ENCODE results near the gene TRIP13.
"Not testable (repeated sequence)": the region's sequence is repeated elsewhere in the genome, so short reads cannot be mapped to it uniquely, and the experiment has no call there.

Gene TRIP13

DNA sequence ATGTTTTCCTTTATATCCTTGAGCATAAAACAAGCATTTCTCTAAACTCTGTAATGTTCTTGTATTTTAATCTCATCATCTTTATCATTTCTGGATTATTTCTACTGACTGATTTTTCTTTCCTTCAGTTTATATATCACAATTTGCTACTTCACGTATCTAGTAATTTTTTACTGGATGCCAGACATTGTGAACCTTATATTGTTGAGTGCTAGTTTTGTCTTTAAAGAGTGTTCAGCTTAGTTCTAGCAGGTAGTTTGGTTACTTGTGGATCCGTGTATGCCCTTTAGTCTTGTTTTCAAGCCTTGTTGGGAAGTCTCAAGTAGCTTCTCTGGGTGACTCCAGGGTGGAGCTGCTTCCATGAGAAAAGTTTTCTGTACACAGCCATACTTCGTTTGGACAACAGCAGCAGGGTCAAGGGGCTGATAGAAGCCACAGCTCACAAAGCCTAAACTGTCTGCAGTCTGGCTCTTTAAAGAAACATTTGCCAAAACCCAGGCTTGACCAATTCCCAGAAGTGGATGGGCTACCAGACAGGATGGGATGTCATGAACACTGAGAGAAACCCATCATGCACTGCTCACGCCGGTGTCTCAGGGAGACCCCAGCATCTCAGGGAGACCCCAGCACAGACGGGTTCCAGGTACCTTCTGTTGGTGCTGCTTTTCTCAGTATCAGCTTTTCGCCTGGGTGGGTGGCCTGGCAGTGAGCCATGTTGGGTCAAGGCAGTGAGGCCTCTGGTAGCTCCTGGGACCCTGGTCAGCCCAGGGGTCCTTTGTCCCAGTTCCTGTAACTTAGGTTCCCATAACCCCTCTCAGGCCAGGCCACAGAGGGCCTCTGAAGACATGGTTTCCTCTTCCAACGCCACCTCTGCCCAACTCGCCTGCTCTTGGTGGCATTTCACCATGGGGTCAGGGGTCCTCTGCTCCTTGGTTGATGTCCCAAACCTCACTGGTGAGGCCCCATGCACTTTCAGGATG lies 29.1 kb downstream of the TRIP13 start:
- DNase-seq (ENCODE audit: insufficient read length, low spot score) (no peak), FAIRE-seq (no peak)
- TF ChIP-seq, protein P1, sequence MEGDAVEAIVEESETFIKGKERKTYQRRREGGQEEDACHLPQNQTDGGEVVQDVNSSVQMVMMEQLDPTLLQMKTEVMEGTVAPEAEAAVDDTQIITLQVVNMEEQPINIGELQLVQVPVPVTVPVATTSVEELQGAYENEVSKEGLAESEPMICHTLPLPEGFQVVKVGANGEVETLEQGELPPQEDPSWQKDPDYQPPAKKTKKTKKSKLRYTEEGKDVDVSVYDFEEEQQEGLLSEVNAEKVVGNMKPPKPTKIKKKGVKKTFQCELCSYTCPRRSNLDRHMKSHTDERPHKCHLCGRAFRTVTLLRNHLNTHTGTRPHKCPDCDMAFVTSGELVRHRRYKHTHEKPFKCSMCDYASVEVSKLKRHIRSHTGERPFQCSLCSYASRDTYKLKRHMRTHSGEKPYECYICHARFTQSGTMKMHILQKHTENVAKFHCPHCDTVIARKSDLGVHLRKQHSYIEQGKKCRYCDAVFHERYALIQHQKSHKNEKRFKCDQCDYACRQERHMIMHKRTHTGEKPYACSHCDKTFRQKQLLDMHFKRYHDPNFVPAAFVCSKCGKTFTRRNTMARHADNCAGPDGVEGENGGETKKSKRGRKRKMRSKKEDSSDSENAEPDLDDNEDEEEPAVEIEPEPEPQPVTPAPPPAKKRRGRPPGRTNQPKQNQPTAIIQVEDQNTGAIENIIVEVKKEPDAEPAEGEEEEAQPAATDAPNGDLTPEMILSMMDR (IDR thresholded peaks at IDR 0.05; ENCODE audit: insufficient read depth, missing control alignments), result no peak

DNA sequence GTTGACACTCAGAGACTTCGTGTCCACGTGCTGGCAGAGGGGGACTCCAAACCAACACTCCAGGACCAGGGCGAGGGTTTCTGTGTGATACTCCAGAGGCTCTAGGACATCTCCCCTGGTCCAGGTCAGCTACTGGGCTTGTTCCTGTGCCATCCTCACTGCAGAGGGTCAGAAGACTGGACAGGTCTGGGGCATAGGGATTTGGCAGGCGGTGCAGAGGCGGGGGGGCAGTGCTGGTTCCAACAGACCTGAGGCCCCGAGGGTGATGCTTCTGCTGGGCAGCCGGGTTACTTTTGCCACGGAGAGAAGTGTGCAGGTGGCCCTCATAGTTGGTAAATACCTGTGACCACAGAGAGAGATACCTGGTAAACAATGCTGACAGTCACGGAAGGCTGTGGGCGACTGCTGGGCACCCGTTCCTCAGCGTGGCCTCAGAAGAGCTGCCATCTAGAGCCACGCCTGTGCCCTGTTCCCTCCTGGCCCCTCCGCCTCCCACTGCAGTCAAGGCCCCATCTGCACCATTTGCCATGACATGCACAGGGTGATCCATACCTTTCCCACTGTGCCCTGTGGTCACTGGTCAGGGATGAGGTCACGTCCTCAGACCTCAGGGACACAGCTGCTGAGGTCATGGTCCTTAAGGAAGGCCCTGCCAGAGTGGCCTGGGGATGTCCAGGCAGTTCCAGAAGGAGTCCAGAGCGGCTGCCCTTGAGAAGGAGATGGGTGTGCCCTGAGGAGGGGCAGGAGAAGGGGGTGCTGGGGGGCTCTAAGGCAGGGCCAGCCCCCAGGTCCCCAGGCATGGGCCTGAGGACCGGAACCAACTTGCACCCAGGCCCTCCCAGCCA lies 30.0 kb downstream of the TRIP13 start:
- FAIRE-seq, result no peak
- no peak for DNase-seq (ENCODE audit: insufficient read length, low spot score)
- TF ChIP-seq, protein P1 (IDR thresholded peaks at IDR 0.05; ENCODE audit: insufficient read depth, missing control alignments), result no peak

DNA sequence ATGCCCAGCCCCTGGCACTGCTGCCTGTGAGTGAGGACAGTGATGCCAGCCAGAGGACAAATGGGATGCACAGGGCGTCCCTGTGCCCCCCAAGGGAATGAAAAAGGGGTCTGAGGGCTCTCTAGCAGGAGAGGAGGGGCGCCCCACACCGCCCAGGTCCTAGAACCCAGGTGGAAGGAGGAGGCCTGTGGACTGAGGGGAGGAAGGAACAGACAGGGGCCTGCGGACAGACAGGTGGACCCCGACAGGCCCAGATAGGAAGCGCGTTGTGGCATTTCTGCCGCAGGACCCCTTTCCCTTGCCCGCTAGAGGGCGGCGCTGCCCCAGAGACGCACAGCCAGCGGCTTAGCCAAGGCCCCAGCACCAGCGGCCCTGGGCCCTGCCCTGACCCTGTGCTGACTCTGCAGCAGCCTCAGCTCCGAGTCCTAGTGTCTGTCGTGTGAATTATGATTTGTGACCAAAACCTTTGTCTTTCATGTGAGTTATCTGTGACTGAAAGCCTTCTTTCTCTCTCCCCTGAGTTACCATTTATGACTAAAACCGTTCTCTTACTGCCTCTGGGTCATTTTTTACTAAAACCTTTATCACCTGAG lies 30.7 kb downstream of the TRIP13 start:
- FAIRE-seq, result no peak
- TF ChIP-seq, protein P1 (IDR thresholded peaks at IDR 0.05; ENCODE audit: insufficient read depth, missing control alignments), result peak; percentile 81
- peak; percentile 86 for DNase-seq (ENCODE audit: insufficient read length, low spot score)

DNA sequence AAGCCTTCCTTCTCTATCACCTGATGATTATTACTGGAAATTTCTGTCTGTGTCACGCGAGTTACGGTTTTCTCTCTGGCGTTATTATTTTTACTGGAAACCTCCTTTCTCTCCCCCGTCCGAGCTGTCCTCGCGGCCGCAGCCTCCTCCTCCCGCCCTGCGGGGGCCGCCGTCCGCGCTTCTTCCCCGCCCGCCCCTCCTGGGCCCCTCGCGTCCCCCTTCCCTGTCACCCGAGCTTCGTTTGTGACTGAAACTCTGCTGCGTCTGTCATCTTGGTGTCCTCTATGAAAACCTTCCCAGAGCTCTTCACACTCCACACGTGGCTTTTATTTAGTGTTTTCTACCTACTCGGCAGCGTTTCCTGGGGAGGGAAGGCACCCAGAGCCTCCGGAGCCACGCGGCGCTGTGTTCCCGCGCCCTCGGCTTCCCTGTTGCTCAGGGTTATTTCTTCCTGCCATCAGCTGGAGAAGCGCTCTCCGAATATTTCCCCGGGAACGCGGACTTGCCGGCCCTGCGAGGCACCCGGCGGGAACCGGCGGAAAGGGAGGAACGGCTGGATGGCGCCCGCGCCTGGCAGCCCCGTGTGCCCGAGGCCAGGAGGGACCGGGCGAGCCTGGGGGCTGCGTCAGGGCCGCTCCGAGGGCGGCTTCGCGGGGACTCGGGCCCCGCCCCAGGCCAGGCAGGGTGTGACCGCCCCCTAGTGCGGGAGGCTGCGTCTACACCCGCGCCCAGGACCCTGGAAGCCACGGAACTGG lies 33.9 kb downstream of the TRIP13 start:
- TF ChIP-seq, protein P1 (IDR thresholded peaks at IDR 0.05; ENCODE audit: insufficient read depth, missing control alignments), result no peak
- FAIRE-seq, result no peak
- no peak for DNase-seq (ENCODE audit: insufficient read length, low spot score)

DNA sequence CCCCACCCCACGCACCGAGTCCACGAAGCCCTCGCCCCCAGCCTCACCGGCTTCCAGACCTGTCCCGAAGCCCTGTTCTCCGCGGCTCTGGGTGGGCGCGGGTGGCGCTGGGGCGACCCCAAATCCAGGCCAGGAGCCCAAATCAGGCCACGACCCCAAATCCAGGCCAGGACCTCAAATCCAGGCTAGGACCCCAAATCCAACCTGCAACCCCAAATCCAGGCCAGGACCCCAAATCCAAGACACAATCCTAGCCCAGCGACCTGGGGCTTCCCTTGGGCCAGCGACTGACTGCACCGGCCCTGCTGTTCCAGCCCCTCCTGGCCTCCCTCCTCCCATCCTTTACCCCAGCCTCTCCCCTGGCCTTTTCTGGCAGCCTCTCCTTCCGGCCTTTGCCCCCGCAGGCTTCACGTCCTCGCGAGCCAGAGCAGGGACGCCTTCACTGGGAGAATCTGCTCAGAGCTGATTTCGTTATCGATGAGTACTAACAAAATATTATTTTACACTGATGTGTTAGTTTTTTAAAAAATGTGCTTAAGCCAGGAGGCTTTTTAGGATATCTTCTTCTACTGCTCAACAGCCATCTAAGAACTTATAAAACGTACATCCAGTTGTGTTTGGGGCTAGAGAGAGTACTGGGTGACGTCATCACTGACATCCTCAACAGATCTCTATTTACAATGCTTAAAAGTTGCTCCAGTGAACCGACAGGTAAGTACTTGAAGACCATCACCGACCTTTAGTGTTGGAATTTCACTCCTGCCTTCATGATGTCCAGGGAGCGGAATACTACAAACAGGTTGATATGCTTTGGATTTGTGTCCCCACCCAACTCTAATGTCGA lies 34.7 kb downstream of the TRIP13 start:
- no peak for DNase-seq (ENCODE audit: insufficient read length, low spot score)
- TF ChIP-seq, protein P1 (IDR thresholded peaks at IDR 0.05; ENCODE audit: insufficient read depth, missing control alignments), result no peak
- no peak for FAIRE-seq

DNA sequence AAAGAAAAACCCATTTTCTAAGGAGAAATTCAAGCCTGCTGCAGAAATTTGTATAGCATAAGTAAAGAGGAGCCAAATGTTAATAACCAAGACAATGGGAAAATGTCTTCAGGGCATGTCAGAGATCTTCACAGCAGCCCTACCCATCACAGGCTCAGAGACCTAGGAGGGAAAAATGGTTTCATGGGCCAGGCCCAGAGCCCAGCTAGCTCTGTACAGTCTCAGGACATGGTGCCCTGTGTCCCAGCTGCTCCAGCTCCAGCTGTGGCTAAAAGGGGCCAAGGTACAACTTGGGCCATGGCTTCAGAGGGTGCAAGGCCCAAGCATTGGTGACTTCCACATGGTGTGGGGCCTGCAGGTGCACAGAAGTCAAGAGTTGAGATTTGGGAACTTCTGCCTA lies 36.5 kb downstream of the TRIP13 start:
- not testable (repeated sequence) for FAIRE-seq; DNase-seq (ENCODE audit: insufficient read length, low spot score)
